ENCODE measurements around the gene PYGO2.

- TF ChIP-seq CTCF (IDR thresholded peaks at IDR 0.05): no peak
- TF ChIP-seq POLR2A (IDR thresholded peaks at IDR 0.05): no peak
Measured at GRCh38 chr1:154910851-154911250, 50.7 kb downstream of the PYGO2 start.
